Left lung (tissue), 10 donors: Measurements from ENCODE around the gene ST7. TPM values are rescaled to one million over a fixed set of nuclear protein-coding genes. Genes with fewer than 3 reads are reported as not detected.

Source experiments
- ATAC-seq: fragments of 200-7000 bp; cut with Tn5 transposase; one replicate; pipeline ENCODE4 v1.9.1; 2020; ENCODE audit warnings: moderate library complexity
- DNase-seq, 4 donors: peaks; one replicate each; pipeline ENCODE4 v3.0.0-alpha.2; 2013 to 2020
- H3K27ac ChIP-seq, 2 donors: fragments of 200-600 bp; sonication (generic) in 1 of 2; one replicate each; pipeline versions ENCODE4 v1.5.0 to v1.8.0; 2020 to 2021
- H3K27me3 ChIP-seq, 2 donors: fragments of 200-600 bp; sonication (generic) in 1 of 2; one replicate each; pipeline versions ENCODE4 v1.5.0 to v1.8.0; 2020 to 2021
- H3K36me3 ChIP-seq, 2 donors: fragments of 200-600 bp; sonication (generic) in 1 of 2; one replicate each; pipeline versions ENCODE4 v1.5.0 to v1.8.0; 2020 to 2021
- H3K4me1 ChIP-seq, 2 donors: fragments of 200-600 bp; one replicate each; pipeline ENCODE4 v1.8.0; 2021
- H3K4me3 ChIP-seq, 2 donors: fragments of 200-600 bp; sonication (generic) in 1 of 2; one replicate each; pipeline versions ENCODE4 v1.5.0 to v1.8.0; 2020 to 2021; ENCODE audit warnings: mild to moderate bottlenecking in 1 of 2
- H3K9me3 ChIP-seq, 2 donors: fragments of 200-600 bp; sonication (generic) in 1 of 2; one replicate each; pipeline versions ENCODE4 v1.5.0 to v1.8.0; 2020 to 2021
- CTCF ChIP-seq, 2 donors: fragments of 200-600 bp; sonication (generic) in 1 of 2; IDR thresholded peaks; one replicate each; pipeline versions ENCODE4 v1.5.0 to v1.8.0; 2021; ENCODE audit warnings: antibody characterized with exemption in 2 of 2
- intact Hi-C, 2 donors: fragments of 100-400 bp; cut with DNase I; formaldehyde crosslinking; loops; one replicate each; pipeline versions ENCODE4 v1.11.2 to v1.14.2; 2022
- polyA plus RNA-seq, 6 donors: library from polyadenylated mRNA; unstranded; fragments of 120-200 nt; gene quantifications; one replicate each; pipeline ENCODE4 v1.2.1, GENCODE V29; 2013; ENCODE audit not compliant: insufficient read length in 6 of 6
- total RNA-seq, 2 donors: library from RNA; stranded (reverse); fragmentation: NEBNext Ultra II Directional; extraction: Animal tissue kit (Norgen Biotek cat#: 25700); gene quantifications; one replicate each; pipeline ENCODE4 v1.2.1, GENCODE V29; 2021
- donor health status: DM: no; HTN: yes; CAD: no.
- donor health status: DM: no; HTN: no; CAD: no.

Gene ST7
- total and polyA plus RNA-seq, 8 donors = 36.3 to 60.6 (median 48.4) TPM

DNA sequence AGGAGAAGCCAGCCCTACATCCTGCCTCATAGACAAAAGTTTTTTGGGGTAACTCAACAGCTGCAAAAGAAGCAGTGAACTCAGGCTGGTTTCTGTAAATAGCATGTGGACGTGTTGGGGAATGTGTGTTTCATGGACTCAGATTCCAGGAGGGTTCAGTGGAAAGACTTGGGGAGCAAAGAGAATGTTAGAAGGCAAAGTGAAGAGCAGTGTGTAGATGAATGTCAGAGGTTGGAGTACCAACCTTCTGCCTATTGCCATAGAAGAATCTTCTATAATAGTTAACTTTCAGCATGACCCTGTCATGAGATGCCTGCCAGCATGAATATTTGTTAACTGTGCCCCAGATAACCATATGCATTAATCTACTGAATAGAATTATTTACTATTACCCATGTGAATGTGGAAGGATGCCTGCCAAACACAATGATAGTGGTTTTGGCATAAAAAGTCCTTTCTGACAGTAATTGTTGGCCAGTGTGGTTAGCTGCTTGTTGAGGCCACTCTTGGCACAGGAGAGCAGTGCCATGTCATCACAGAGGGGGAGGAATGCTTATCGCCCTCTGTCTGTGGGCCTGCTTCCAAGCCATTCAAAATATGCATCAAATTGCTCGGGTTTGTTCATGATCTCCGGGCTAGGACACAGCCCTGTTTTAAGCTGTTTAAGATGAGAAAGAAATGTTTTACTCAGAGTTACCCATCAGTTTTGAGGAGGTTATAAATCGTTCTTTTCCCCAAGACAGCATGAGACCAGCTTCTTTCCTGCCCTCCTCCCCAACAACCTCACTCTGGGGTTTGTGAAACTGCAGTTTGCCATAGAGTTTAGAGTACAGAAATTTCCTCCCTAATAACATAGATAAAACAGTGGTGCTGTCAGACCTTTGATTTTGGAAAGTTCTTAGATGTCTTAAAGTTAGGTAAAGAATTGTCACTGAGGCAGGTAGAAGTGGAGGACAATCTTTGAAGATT is 204.2 kb downstream of the ST7 start:
- DNase-seq = peak in 2 of 4 donors; percentile 38 to 74
- no peak overlapping the region for H3K4me3 ChIP-seq

DNA sequence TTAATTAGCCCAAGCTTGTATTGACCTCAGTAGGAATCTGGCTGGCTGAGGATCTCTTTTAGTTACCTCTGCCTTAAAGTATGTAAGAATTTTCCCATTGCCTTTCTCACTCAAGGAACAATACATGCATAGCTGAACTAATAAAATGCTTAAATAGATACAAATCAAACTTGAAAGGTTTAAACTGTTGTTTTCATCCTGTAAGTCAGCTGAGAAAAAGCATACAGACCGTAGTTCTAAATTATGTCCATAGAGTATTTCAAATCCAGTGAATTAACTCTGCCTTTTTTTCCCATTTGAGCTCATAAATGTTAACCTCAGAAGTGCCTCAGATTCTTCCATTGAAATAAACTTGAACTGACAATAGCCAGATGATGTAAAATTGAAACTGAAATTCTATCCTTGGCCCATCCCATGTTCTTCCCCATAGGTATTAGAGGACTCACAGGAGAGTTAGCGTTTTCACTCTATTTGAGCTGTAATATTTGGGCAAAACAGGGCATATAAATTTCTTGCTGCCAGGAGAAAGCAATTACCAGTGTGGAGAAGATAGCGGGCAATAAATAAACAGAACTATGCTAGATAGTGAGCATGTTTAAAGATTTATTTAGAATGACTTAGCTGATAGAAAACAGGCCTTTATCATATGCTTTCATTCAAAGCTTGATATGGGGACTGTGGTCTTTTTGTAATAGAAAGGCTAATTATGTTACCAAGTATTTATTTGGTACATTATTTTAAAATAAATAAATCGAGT is 205.8 kb downstream of the ST7 start:
- intact Hi-C loops = no loop called here
- Histone ChIP-seq H3K9me3 (no peaks in the 10 kb centered on the region), H3K4me1 (peaks cover 5 to 9% of the 10 kb centered on the region in 2 donors), H3K4me3 (no peak overlapping the region), H3K27ac (no peak overlapping the region), H3K36me3 (peaks cover 0 to 2% of the 10 kb centered on the region in 2 donors), H3K27me3 (no peaks in the 10 kb centered on the region)
- ATAC-seq (no peak), DNase-seq (no peak)
- no peak for TF ChIP-seq CTCF (IDR thresholded peaks at IDR 0.05)

More for the DNA sequence above, 204.2 kb downstream of the ST7 start:
- peak; percentile 69 for ATAC-seq
- H3K27ac ChIP-seq = peak overlapping the region; percentile 5 to 19
- H3K4me1 ChIP-seq = peaks cover 5 to 9% of the 10 kb centered on the region in 2 donors
- intact Hi-C loops = no loop called here
- no peaks in the 10 kb centered on the region for H3K27me3 ChIP-seq
- peaks cover 0 to 5% of the 10 kb centered on the region in 2 donors for H3K36me3 ChIP-seq
- H3K9me3 ChIP-seq = no peaks in the 10 kb centered on the region
- no peak for TF ChIP-seq CTCF (IDR thresholded peaks at IDR 0.05)

DNA sequence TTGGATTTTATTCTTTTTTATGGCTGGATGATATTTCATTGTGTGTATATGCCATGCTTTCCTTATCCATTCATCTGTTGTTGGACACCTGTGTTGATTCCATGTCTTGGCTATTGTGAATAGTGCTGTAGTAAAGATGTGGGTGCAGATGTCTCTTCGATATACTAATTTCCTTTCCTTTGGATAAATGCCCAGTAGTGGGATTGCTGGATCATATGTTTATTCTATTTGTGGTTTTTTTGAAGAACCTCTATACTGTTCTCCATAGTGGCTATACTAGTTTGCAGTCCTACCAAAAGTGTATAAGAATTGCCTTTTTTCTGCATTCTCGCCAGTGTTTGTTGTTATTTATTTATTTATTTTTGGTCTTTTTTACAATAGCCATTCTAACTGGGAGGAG is 209.8 kb downstream of the ST7 start:
- no peak for ATAC-seq
- H3K9me3 ChIP-seq = no peaks in the 10 kb centered on the region
- no peaks in the 10 kb centered on the region for H3K36me3 ChIP-seq
- no peaks in the 10 kb centered on the region for H3K27me3 ChIP-seq
- peaks cover 0 to 5% of the 10 kb centered on the region in 2 donors for H3K4me1 ChIP-seq
- TF ChIP-seq CTCF (IDR thresholded peaks at IDR 0.05) = no peak
- no peak overlapping the region for H3K27ac ChIP-seq
- intact Hi-C loops = no loop called here
- DNase-seq = no peak
- H3K4me3 ChIP-seq = no peak overlapping the region

GRCh38 chr7:117164620-117165019 is 211.3 kb downstream of the ST7 start:
- Histone ChIP-seq H3K27me3 (no peaks in the 10 kb centered on the region), H3K4me1 (no peaks in the 10 kb centered on the region), H3K36me3 (no peaks in the 10 kb centered on the region), H3K9me3 (no peaks in the 10 kb centered on the region), H3K27ac (no peak overlapping the region), H3K4me3 (no peak overlapping the region)
- DNase-seq (peak in 1 of 4 donors; percentile 33), ATAC-seq (no peak)
- TF ChIP-seq CTCF (IDR thresholded peaks at IDR 0.05) = no peak
- intact Hi-C loops = no loop called here

- intact Hi-C loops = no loop called here
- Histone ChIP-seq H3K4me1 (no peaks in the 10 kb centered on the region), H3K9me3 (no peaks in the 10 kb centered on the region), H3K27ac (no peak overlapping the region), H3K4me3 (no peak overlapping the region), H3K27me3 (no peaks in the 10 kb centered on the region), H3K36me3 (no peaks in the 10 kb centered on the region)
- DNase-seq = peak in 1 of 4 donors; percentile 46
- ATAC-seq = peak; percentile 93
- TF ChIP-seq CTCF (IDR thresholded peaks at IDR 0.05) = no peak
These were observed 212.4 kb downstream of the ST7 start for GRCh38 chr7:117165656-117166055.
